A204.1 (cell line): ENCODE measurements around the gene CARNS1.

Experiments used
- FAIRE-seq: peaks from 2 replicates; lab custom pipeline; 2012; peaks lifted over from hg19 to GRCh38; lab: Jason Lieb, UNC

Gene CARNS1

GRCh38 chr11:67428052-67429001 is 12.8 kb downstream of the CARNS1 start, which contains the start of gene RPS6KB2:
Gene RPS6KB2 (plus strand): TSS chr11:67428494. CDS start chr11:67428546, 52 bp downstream.
- peak; percentile 77 for FAIRE-seq

- no peak for FAIRE-seq
Measured at GRCh38 chr11:67429038-67429668, 13.7 kb downstream of the CARNS1 start.

GRCh38 chr11:67429722-67430121 is 14.2 kb downstream of the CARNS1 start:
- no peak for FAIRE-seq

- no peak for FAIRE-seq
Measured at GRCh38 chr11:67431346-67432249, 16.1 kb downstream of the CARNS1 start.

- no peak for FAIRE-seq
Measured at GRCh38 chr11:67432655-67433349, 17.3 kb downstream of the CARNS1 start.

GRCh38 chr11:67433536-67434394 is 18.3 kb downstream of the CARNS1 start:
- no peak for FAIRE-seq

GRCh38 chr11:67434395-67434881 is 19.0 kb downstream of the CARNS1 start:
- no peak for FAIRE-seq

DNA sequence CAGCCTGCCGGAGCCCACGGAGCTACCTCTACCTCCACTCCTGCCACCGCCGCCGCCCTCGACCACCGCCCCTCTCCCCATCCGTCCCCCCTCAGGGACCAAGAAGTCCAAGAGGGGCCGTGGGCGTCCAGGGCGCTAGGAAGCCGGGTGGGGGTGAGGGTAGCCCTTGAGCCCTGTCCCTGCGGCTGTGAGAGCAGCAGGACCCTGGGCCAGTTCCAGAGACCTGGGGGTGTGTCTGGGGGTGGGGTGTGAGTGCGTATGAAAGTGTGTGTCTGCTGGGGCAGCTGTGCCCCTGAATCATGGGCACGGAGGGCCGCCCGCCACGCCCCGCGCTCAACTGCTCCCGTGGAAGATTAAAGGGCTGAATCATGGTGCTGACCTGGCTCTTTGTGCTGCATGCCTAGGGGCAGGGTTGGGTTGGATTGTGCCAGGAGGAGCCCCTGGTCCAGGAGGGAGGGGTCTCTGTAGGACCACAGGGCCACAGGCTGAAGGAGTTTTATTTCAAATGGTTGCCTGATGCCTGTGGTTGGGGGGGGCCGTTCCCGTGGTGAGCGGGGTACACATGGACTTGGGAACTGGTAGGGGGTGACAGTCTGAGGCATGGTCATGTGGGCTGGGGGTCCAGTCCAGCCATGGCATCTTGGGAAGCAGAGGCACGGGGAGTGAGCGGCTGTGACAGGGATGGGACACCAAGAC is 19.7 kb downstream of the CARNS1 start:
- no peak for FAIRE-seq

DNA sequence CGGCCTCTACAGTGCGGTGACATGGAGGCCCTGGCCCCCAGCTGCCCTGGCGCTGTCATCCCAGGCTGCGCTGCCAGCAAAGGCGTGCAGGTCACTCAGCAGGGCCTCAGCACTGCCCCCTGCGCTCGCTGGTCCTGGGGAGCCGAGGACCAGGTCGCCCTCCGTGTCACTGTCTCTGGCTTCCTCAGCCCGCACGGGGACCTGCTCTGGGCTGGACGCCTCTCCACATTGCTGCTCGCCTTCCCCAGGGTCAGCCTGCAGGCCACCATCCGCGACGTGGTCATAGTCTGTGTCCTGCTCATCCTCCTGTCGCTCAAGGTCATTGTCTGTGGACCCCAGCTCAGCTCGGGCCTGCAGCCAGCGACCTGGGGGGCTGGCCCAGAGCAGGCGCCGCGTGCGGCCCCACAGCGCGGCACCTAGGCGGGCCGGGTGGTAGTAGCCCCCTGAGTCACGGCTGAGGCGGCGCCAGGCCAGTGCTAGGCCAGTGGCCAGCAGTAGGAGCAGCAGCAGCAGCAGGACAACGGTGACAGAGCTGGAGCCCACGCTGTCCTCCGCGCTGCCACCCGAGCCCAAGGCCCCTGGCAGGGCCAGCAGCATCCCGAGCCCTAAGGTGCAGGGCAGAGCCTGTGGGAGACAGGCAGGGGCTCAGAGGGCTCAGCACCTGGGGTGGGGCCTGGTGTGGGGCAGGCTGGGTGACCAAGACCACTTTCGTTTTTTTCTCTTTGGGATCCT is 20.4 kb downstream of the CARNS1 start:
- no peak for FAIRE-seq

- no peak for FAIRE-seq
Measured at GRCh38 chr11:67436459-67437081, 21.1 kb downstream of the CARNS1 start.

- FAIRE-seq: no peak
Measured at GRCh38 chr11:67437082-67437808, 21.8 kb downstream of the CARNS1 start, which contains the start of gene PTPRCAP. Gene PTPRCAP (minus strand): TSS chr11:67437682. CDS start chr11:67437619, 63 bp downstream.

DNA sequence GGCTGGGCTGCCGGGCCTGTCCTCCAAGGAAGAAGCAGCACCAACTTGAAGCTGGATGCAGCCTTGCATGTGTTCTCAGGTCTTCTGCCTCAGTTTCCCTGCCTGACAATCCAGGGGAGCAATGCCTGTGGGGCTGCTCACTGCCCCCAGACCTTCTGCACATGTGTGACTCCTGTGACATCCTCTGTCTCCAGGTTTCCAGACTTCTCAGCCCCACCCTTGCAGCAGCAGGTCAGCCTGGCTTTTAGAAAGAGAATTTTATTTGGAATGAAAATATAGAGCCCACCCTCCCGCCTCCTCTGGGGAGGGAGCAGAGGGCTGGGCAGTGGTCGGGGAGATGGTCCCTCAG is 22.3 kb downstream of the CARNS1 start:
- FAIRE-seq: no peak

- no peak for FAIRE-seq
Measured at GRCh38 chr11:67438158-67438902, 22.9 kb downstream of the CARNS1 start.

DNA sequence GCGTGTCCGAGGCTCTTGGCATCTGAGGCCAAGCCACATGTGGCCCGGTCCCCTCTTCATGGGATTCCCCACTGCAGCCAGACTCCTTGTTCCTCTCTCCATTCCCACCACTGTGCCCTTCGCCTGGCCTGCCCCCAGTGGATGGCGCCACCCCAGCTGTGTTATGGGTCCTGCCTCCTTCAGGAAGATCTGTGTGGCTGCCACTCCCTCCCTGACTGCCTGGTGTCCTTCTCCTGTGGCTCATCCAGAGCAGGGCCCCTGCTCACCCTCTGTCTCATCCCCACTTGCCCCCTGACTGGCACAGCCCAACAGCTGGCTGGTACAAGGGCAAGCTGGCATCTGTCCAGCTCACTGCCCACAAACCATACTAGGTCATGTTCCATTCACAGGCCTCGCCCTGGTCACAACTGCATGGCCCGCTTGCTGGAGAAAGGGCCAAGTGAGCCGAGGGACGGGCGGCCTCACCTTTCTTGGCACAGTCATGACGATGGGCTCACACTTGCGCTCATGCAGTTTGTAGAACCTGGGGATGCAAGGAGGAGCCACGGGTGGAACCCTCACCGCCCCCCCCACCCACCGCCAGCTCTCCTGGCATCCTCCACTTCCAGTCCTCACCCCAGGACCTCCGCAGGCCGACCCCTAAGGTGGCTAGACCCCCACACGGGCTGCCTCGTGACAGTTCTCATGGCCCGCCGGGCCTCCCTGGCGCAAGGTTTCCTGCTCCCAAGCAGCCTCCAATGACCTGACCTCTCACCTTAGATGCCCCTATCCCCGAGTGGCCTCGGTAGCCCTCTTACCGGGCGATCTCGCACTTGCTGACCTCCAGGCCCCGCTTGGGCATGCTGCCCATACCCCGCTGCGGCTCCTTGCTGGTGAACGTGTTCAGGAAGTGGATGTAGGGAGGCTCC is 24.1 kb downstream of the CARNS1 start:
- no peak for FAIRE-seq

DNA sequence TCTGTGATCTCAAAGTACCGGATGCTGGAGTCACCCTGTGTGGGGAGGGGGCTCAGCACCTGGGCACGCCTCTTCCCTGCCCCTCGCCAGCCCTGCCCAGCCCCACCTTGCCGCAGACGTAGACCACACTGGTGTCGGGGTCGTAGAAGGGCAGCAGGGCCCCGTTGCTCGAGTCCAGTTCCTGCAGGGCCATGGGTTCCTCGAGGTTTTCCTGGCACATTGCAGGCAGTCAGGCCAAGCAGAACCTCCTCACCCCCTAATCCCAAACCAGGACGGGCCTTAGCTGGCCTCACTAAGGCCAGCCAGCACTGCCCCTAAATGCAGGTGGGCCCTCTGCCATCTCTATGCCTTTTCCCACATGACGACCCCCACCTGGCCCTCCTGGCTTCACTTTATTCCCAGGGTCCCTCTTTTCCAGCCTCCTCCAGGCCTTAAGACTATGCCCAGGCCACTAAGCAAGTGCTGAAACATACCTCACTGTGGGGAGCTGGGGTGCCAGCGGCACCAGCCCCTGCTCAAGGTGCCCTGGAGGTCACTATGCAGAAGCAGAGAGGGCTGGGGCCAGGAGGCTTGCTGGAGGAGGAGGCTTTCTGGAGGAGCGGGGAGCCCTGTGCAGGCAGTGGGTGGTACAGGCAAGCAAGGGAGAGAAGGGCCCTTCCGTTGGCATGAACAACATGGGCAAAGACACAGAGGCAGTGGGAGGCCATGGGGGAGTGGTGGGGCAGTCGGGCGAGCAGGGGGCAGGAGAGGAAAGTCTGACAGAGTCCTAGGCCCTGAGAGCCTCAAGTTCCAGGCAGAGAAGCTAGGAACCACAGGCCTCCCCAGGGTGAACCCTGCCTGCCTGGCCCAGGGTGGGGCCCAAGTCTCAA is 25.0 kb downstream of the CARNS1 start:
- FAIRE-seq: no peak
